ENCODE data around the gene TBCEL. TPM values are rescaled to one million over a fixed set of nuclear protein-coding genes. Genes with fewer than 3 reads are reported as not detected.

TBCEL gene
- total and polyA plus RNA-seq, 10 of the 15 experiments (the other 5 are each of a cell fraction or from before 2014, with no cell fraction given) = 2.0 to 10.4 (median 7.3) TPM

GRCh38 chr11:121035780-121036179, 11.9 kb downstream of the TBCEL start (continued):
- no peak for TF ChIP-seq CUX1 (IDR thresholded peaks at IDR 0.05; ENCODE audit: insufficient replicate concordance, low read depth, low read length)
- peak; percentile 34 to 59; a peak in 3 of 4 replicates for TF ChIP-seq IKZF2 (IDR thresholded peaks at IDR 0.05)
- TF ChIP-seq GATAD2B (conservative IDR thresholded peaks at IDR 0.05; ENCODE audit: low read depth) = no peak
- peak in 1 of 2 experiments; percentile 87; a peak in 2 of 4 replicates for TF ChIP-seq SRF (IDR thresholded peaks at IDR 0.05; ENCODE audit: low read depth in 2 of 2, low read length in 2 of 2)
- TF ChIP-seq KDM1A (IDR thresholded peaks at IDR 0.05; ENCODE audit: borderline replicate concordance) = no peak
- no peak for TF ChIP-seq EGR1 (IDR thresholded peaks at IDR 0.05; ENCODE audit: borderline replicate concordance in 1 of 2, low read depth in 2 of 2, low read length in 2 of 2)
- no peak for TF ChIP-seq SP1 (IDR thresholded peaks at IDR 0.05; ENCODE audit: low read depth, low read length)
- TF ChIP-seq TCF7 (IDR thresholded peaks at IDR 0.05; ENCODE audit: borderline replicate concordance) = peak; percentile 75
- 0 out of 2 replicates have a peak, but pooled peaks have one; percentile 11 for TF ChIP-seq MTA2 (IDR thresholded peaks at IDR 0.05; ENCODE audit: low read depth)
- no peak for TF ChIP-seq TCF12 (IDR thresholded peaks at IDR 0.05; ENCODE audit: low read depth, low read length)
- no peak for TF ChIP-seq NR2C1 (IDR thresholded peaks at IDR 0.05)
- TF ChIP-seq BACH1 (IDR thresholded peaks at IDR 0.05; ENCODE audit: borderline replicate concordance) = no peak
- no peak for TF ChIP-seq LARP7 (IDR thresholded peaks at IDR 0.05)
- TF ChIP-seq BCL11A (IDR thresholded peaks at IDR 0.05; ENCODE audit: low read depth, low read length) = no peak
- no peak for TF ChIP-seq ESRRA (IDR thresholded peaks at IDR 0.05; ENCODE audit: low read length)
- TF ChIP-seq RFX5 (IDR thresholded peaks at IDR 0.05; ENCODE audit: low read depth, low read length) = no peak
- 0 out of 2 replicates have a peak, but pooled peaks have one; percentile 23 for TF ChIP-seq CREB1 (IDR thresholded peaks at IDR 0.05; ENCODE audit: low read depth)
- TF ChIP-seq RUNX3 (IDR thresholded peaks at IDR 0.05; ENCODE audit: low read length) = peak; percentile 85
- TF ChIP-seq CBFB (IDR thresholded peaks at IDR 0.05; ENCODE audit: low read depth) = peak; percentile 59
- no peak for TF ChIP-seq YY1 (IDR thresholded peaks at IDR 0.05; ENCODE audit: low read depth, low read length)
- no peak for TF ChIP-seq CHD4 (IDR thresholded peaks at IDR 0.05)
- no peak for TF ChIP-seq NFXL1 (IDR thresholded peaks at IDR 0.05; ENCODE audit: borderline replicate concordance)
- no peak for TF ChIP-seq BCLAF1 (IDR thresholded peaks at IDR 0.05)
- no peak for TF ChIP-seq CBX3 (IDR thresholded peaks at IDR 0.05; ENCODE audit: borderline replicate concordance, low read depth)
- TF ChIP-seq IKZF1 (conservative IDR thresholded peaks at IDR 0.05) = peak; percentile 28; the same call in 1 of the 2 replicates
- no peak for TF ChIP-seq POU2F2 (IDR thresholded peaks at IDR 0.05; ENCODE audit: borderline replicate concordance, low read depth, low read length)
- TF ChIP-seq STAT3 (IDR thresholded peaks at IDR 0.05; ENCODE audit: low read depth, low read length) = no peak
- TF ChIP-seq HCFC1 (IDR thresholded peaks at IDR 0.05; ENCODE audit: low read length) = no peak
